Measurements from ENCODE around the gene SMIM3.
"Not testable (repeated sequence)": the region's sequence is repeated elsewhere in the genome, so short reads cannot be mapped to it uniquely, and the experiment has no call there.

Gene SMIM3

DNA sequence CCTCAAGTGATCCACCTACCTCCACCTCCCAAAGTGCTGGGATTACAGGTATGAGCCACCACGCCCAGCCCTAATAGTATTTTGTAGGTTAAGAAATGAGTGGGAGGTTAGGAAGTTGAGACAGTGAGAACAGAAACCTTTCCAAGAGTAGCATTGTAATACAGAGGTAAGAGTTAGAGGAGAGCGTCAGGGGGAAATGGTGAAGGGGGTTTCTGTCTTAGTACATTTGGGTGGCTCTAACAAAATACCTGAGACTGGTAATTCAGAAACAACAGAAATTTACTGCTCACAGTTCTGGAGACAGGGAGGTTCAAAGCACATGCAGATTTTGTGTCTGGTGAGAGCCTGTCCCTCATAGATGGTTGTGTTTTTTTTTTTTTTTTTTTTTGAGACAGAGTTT, 18.8 kb downstream of the SMIM3 start:
- no peak overlapping the region for H3K9ac ChIP-seq (ENCODE audit: low read depth, low read length)
- H3K4me1 ChIP-seq (ENCODE audit: control insufficient read depth, insufficient read depth, low read length): peaks cover 3% of the 10 kb centered on the region; the same call in 1 of the 2 replicates
- no peak overlapping the region for H3K4me3 ChIP-seq (ENCODE audit: low read depth, low read length)
- H3K27me3 ChIP-seq (ENCODE audit: control insufficient read depth, insufficient read depth, low read length): no peaks in the 10 kb centered on the region
- no peak overlapping the region for H3K27ac ChIP-seq (ENCODE audit: low read depth, low read length)
- no peaks in the 10 kb centered on the region for H3K9me3 ChIP-seq (ENCODE audit: control insufficient read depth, insufficient read depth, low read length)
- no peaks in the 10 kb centered on the region for H3K36me3 ChIP-seq (ENCODE audit: control insufficient read depth, insufficient read depth, low read length)

DNA sequence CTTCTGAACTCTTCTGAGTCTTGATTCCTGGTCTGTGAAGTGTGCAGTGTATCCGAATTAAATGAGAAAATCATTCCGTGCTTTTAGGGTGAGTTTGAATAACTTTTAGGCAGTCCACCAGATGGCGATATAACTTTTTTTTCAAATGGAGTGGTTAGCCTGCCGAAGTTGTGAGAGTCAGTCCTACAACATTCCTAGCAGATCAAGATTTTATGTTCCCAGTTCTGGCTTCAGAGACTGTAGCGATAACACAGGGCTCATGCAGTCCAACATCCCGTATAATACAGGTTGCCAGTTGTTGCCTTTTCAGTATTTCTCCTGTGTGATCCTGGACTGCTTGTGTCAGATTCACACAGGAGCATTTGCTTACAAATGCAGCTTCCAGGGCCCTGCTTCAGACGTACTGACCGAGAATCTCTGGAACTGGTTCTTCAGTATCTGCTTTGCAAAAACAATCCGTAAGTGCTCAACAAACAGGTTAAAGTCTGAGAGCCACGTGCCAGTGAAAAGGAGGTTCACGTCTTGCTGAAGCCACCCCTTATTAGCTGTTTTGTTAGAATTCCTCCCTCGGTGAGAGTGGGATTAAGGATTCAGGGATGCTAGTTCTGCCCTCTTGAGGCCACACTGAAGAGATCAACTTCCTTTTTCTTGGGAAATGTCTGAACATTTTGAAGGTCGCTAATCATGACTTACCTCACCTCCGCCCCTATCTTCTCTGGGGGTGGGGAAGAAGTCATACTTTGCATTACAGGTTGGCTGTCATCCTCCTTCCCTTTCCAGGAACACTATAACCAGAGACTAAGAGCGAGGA, 22.8 kb downstream of the SMIM3 start:
- H3K9me3 ChIP-seq (ENCODE audit: control insufficient read depth, insufficient read depth, low read length): no peaks in the 10 kb centered on the region
- peaks cover 3% of the 10 kb centered on the region; the same call in 1 of the 2 replicates for H3K4me1 ChIP-seq (ENCODE audit: control insufficient read depth, insufficient read depth, low read length)
- no peak overlapping the region for H3K27ac ChIP-seq (ENCODE audit: low read depth, low read length)
- H3K9ac ChIP-seq (ENCODE audit: low read depth, low read length): 0 out of 2 replicates have a peak overlapping the region, but pooled peaks have one; percentile 30
- no peaks in the 10 kb centered on the region for H3K27me3 ChIP-seq (ENCODE audit: control insufficient read depth, insufficient read depth, low read length)
- peak overlapping the region; percentile 64 for H3K4me3 ChIP-seq (ENCODE audit: low read depth, low read length)
- no peaks in the 10 kb centered on the region for H3K36me3 ChIP-seq (ENCODE audit: control insufficient read depth, insufficient read depth, low read length)

- Histone ChIP-seq H3K36me3 (ENCODE audit: control insufficient read depth, insufficient read depth, low read length) (no peaks in the 10 kb centered on the region), H3K4me1 (ENCODE audit: control insufficient read depth, insufficient read depth, low read length) (peaks cover 3% of the 10 kb centered on the region; the same call in 1 of the 2 replicates), H3K9me3 (ENCODE audit: control insufficient read depth, insufficient read depth, low read length) (no peaks in the 10 kb centered on the region), H3K27ac (ENCODE audit: low read depth, low read length) (no peak overlapping the region), H3K27me3 (ENCODE audit: control insufficient read depth, insufficient read depth, low read length) (no peaks in the 10 kb centered on the region), H3K4me3 (ENCODE audit: low read depth, low read length) (no peak overlapping the region), H3K9ac (ENCODE audit: low read depth, low read length) (no peak overlapping the region)
These were observed 25.8 kb downstream of the SMIM3 start for GRCh38 chr5:150804388-150804787.

- Histone ChIP-seq H3K9me3 (ENCODE audit: control insufficient read depth, insufficient read depth, low read length) (no peaks in the 10 kb centered on the region), H3K36me3 (ENCODE audit: control insufficient read depth, insufficient read depth, low read length) (no peaks in the 10 kb centered on the region)
These were observed 30.8 kb downstream of the SMIM3 start for GRCh38 chr5:150809363-150809762.

DNA sequence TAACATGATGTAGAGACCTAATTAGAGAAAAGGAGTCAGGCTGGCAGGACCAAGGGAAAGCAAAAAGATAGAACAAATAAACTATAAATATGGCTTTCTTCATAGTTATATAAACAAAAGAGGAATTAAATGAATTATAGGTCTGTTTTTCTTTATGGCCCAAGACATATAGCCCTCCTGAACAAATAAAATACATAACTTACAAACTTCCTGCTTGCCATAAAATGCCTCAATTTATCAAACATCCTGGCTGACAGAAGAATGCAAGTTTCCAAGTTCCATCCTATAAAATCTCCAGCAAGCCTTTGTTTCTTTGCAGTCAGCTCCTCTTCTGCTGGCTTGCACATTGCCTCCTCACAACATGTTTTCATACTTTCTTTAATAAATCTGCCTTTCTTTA, 36.5 kb downstream of the SMIM3 start:
- Histone ChIP-seq H3K27ac (ENCODE audit: low read depth, low read length) (no peak overlapping the region), H3K36me3 (ENCODE audit: control insufficient read depth, insufficient read depth, low read length) (no peaks in the 10 kb centered on the region), H3K9me3 (ENCODE audit: control insufficient read depth, insufficient read depth, low read length) (no peaks in the 10 kb centered on the region), H3K9ac (ENCODE audit: low read depth, low read length) (no peak overlapping the region), H3K4me1 (ENCODE audit: control insufficient read depth, insufficient read depth, low read length) (0 out of 2 replicates have a peak, but pooled peaks cover 5% of the 10 kb centered on the region), H3K27me3 (ENCODE audit: control insufficient read depth, insufficient read depth, low read length) (no peaks in the 10 kb centered on the region), H3K4me3 (ENCODE audit: low read depth, low read length) (no peak overlapping the region)

More at GRCh38 chr5:150809363-150809762, 30.8 kb downstream of the SMIM3 start:
- Histone ChIP-seq H3K4me3 (ENCODE audit: low read depth, low read length) (no peak overlapping the region), H3K9ac (ENCODE audit: low read depth, low read length) (no peak overlapping the region), H3K27ac (ENCODE audit: low read depth, low read length) (no peak overlapping the region), H3K27me3 (ENCODE audit: control insufficient read depth, insufficient read depth, low read length) (no peaks in the 10 kb centered on the region), H3K4me1 (ENCODE audit: control insufficient read depth, insufficient read depth, low read length) (0 out of 2 replicates have a peak, but pooled peaks cover under 1% of the 10 kb centered on the region)

- H3K27me3 ChIP-seq (ENCODE audit: control insufficient read depth, insufficient read depth, low read length): no peaks in the 10 kb centered on the region
- no peak overlapping the region for H3K4me3 ChIP-seq (ENCODE audit: low read depth, low read length)
- 0 out of 2 replicates have a peak, but pooled peaks cover 5% of the 10 kb centered on the region for H3K4me1 ChIP-seq (ENCODE audit: control insufficient read depth, insufficient read depth, low read length)
- H3K9me3 ChIP-seq (ENCODE audit: control insufficient read depth, insufficient read depth, low read length): peaks cover 5% of the 10 kb centered on the region; the same call in 1 of the 2 replicates
- H3K36me3 ChIP-seq (ENCODE audit: control insufficient read depth, insufficient read depth, low read length): no peaks in the 10 kb centered on the region
- no peak overlapping the region for H3K9ac ChIP-seq (ENCODE audit: low read depth, low read length)
- no peak overlapping the region for H3K27ac ChIP-seq (ENCODE audit: low read depth, low read length)
These were observed 38.4 kb downstream of the SMIM3 start for GRCh38 chr5:150816946-150817345.

DNA sequence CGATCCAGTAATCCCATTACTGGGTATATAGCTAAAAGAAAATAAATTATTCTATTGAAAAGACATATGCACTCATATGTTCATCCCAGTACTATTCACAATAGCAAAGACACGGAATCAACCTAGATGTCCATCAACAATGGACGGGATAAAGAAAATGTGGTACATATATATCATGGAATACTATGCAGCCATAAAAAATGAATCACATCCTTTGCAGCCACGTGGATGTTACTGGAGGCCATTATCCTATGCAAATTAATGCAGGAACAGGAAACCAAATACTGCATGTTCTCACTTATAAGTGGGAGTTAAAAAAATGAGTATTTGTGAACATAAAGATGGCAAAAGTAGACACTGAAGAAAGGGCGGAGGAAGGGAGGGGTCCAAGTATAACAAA, 51.2 kb downstream of the SMIM3 start:
- H3K4me1 ChIP-seq (ENCODE audit: control insufficient read depth, insufficient read depth, low read length): no peaks in the 10 kb centered on the region
- no peak overlapping the region for H3K4me3 ChIP-seq (ENCODE audit: low read depth, low read length)
- no peak overlapping the region for H3K27ac ChIP-seq (ENCODE audit: low read depth, low read length)
- no peaks in the 10 kb centered on the region for H3K27me3 ChIP-seq (ENCODE audit: control insufficient read depth, insufficient read depth, low read length)
- H3K36me3 ChIP-seq (ENCODE audit: control insufficient read depth, insufficient read depth, low read length): no peaks in the 10 kb centered on the region
- peaks cover 39% of the 10 kb centered on the region for H3K9me3 ChIP-seq (ENCODE audit: control insufficient read depth, insufficient read depth, low read length)
- H3K9ac ChIP-seq (ENCODE audit: low read depth, low read length): no peak overlapping the region

DNA sequence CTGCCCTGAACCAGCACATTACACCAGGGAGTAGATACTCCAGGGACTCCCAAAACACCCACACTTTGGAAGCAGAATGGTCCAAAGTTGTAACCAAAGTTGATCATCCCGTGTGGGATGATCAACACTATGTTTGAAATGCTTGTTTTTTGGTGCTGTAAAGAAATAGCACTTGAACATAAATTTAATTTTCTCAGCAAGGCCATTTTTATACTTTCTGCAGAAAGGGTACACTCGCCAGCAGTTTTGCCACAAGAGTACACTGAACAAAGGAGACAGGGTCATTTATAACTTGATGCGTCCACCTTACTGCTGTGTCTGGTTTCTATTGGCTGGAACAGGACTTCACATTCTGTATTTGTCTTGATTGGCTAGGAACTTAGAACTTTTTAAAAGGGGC, 53.3 kb downstream of the SMIM3 start:
- H3K4me3 ChIP-seq (ENCODE audit: low read depth, low read length); H3K4me1 ChIP-seq (ENCODE audit: control insufficient read depth, insufficient read depth, low read length); H3K9ac ChIP-seq (ENCODE audit: low read depth, low read length); H3K27me3 ChIP-seq (ENCODE audit: control insufficient read depth, insufficient read depth, low read length); H3K36me3 ChIP-seq (ENCODE audit: control insufficient read depth, insufficient read depth, low read length); H3K27ac ChIP-seq (ENCODE audit: low read depth, low read length): not testable (repeated sequence)
- H3K9me3 ChIP-seq (ENCODE audit: control insufficient read depth, insufficient read depth, low read length): peaks cover 33% of the 10 kb centered on the region

- no peaks in the 10 kb centered on the region for H3K36me3 ChIP-seq (ENCODE audit: control insufficient read depth, insufficient read depth, low read length)
- no peak overlapping the region for H3K4me3 ChIP-seq (ENCODE audit: low read depth, low read length)
- no peak overlapping the region for H3K27ac ChIP-seq (ENCODE audit: low read depth, low read length)
- no peaks in the 10 kb centered on the region for H3K27me3 ChIP-seq (ENCODE audit: control insufficient read depth, insufficient read depth, low read length)
- no peaks in the 10 kb centered on the region for H3K4me1 ChIP-seq (ENCODE audit: control insufficient read depth, insufficient read depth, low read length)
- no peak overlapping the region for H3K9ac ChIP-seq (ENCODE audit: low read depth, low read length)
- peaks cover 21% of the 10 kb centered on the region for H3K9me3 ChIP-seq (ENCODE audit: control insufficient read depth, insufficient read depth, low read length)
These were observed 57.5 kb downstream of the SMIM3 start for GRCh38 chr5:150836064-150836463.

GRCh38 chr5:150836703-150837102, 58.1 kb downstream of the SMIM3 start:
- Histone ChIP-seq H3K9me3 (ENCODE audit: control insufficient read depth, insufficient read depth, low read length) (peaks cover 15% of the 10 kb centered on the region), H3K27ac (ENCODE audit: low read depth, low read length) (no peak overlapping the region), H3K4me3 (ENCODE audit: low read depth, low read length) (no peak overlapping the region), H3K36me3 (ENCODE audit: control insufficient read depth, insufficient read depth, low read length) (no peaks in the 10 kb centered on the region), H3K9ac (ENCODE audit: low read depth, low read length) (no peak overlapping the region), H3K4me1 (ENCODE audit: control insufficient read depth, insufficient read depth, low read length) (no peaks in the 10 kb centered on the region), H3K27me3 (ENCODE audit: control insufficient read depth, insufficient read depth, low read length) (no peaks in the 10 kb centered on the region)

GRCh38 chr5:150845185-150845859, 66.8 kb downstream of the SMIM3 start:
- not testable (repeated sequence) for H3K27ac ChIP-seq (ENCODE audit: low read depth, low read length); H3K4me3 ChIP-seq (ENCODE audit: low read depth, low read length); H3K4me1 ChIP-seq (ENCODE audit: control insufficient read depth, insufficient read depth, low read length); H3K9me3 ChIP-seq (ENCODE audit: control insufficient read depth, insufficient read depth, low read length); H3K36me3 ChIP-seq (ENCODE audit: control insufficient read depth, insufficient read depth, low read length); H3K9ac ChIP-seq (ENCODE audit: low read depth, low read length); H3K27me3 ChIP-seq (ENCODE audit: control insufficient read depth, insufficient read depth, low read length)

All from HUES48 (cell line).